IPS DF 6.9 (cell line): ENCODE data around the gene HOXC5.
"Not testable (repeated sequence)": the region's sequence is repeated elsewhere in the genome, so short reads cannot be mapped to it uniquely, and the experiment has no call there.

Source experiments
- DNase-seq: peaks from one replicate; pipeline ENCODE4 v3.0.0-alpha.2; 2013; ENCODE audit warnings: low read depth, low spot score
- H3K27ac ChIP-seq: one replicate; pipeline ENCODE4 v1.5.1; 2013; ENCODE audit warnings: low read length, control low read depth
- H3K27me3 ChIP-seq: 2 replicates; pipeline ENCODE4 v1.6.1; 2013; ENCODE audit warnings: mild to moderate bottlenecking, low read length; ENCODE audit not compliant: control insufficient read depth, insufficient read depth
- H3K36me3 ChIP-seq: 2 replicates; pipeline ENCODE4 v1.6.1; 2013; ENCODE audit warnings: low read length; ENCODE audit not compliant: control insufficient read depth, insufficient read depth
- H3K4me1 ChIP-seq: 2 replicates; pipeline ENCODE4 v1.6.1; 2013; ENCODE audit warnings: low read length; ENCODE audit not compliant: control insufficient read depth, insufficient read depth
- H3K4me3 ChIP-seq: 2 replicates; pipeline ENCODE4 v1.5.1; 2013; ENCODE audit warnings: mild to moderate bottlenecking, low read length
- H3K9me3 ChIP-seq: 2 replicates; pipeline ENCODE4 v1.6.1; 2013; ENCODE audit warnings: low read length, inconsistent platforms; ENCODE audit not compliant: control insufficient read depth, insufficient read depth
- WGBS: extraction: QIAGEN DNeasy Blood & Tissue Kit; methylation state at CpG from one replicate; pipeline ENCODE4 v1.1.7; 2013; ENCODE audit warnings: mixed read lengths, missing lambda C conversion rate; ENCODE audit not compliant: insufficient read length, insufficient coverage; 5-methylcytosine and 5-hydroxymethylcytosine counted together

The HOXC5 gene

GRCh38 chr12:54037360-54038283 is 4.8 kb downstream of the HOXC5 start:
- H3K4me1 ChIP-seq = no peaks in the 10 kb centered on the region

GRCh38 chr12:54038284-54038870 is 5.5 kb downstream of the HOXC5 start:
- H3K36me3 ChIP-seq = no peaks in the 10 kb centered on the region
- WGBS = no CpG with 5 or more reads among the region's 5 CpGs
- no peak overlapping the region for H3K4me3 ChIP-seq
- no peak overlapping the region for H3K27ac ChIP-seq
- peaks cover 98% of the 10 kb centered on the region for H3K27me3 ChIP-seq
- H3K9me3 ChIP-seq = no peaks in the 10 kb centered on the region
- no peak for DNase-seq
- H3K4me1 ChIP-seq = no peaks in the 10 kb centered on the region

More at GRCh38 chr12:54037360-54038283, 4.8 kb downstream of the HOXC5 start:
- no peaks in the 10 kb centered on the region for H3K36me3 ChIP-seq
- no peak for DNase-seq
- no peak overlapping the region for H3K27ac ChIP-seq
- no peaks in the 10 kb centered on the region for H3K9me3 ChIP-seq
- no peak overlapping the region for H3K4me3 ChIP-seq
- H3K27me3 ChIP-seq = peaks cover 98% of the 10 kb centered on the region
- WGBS = no CpG with 5 or more reads among the region's 14 CpGs

GRCh38 chr12:54038871-54039414 is 6.1 kb downstream of the HOXC5 start:
- Histone ChIP-seq H3K4me1 (no peaks in the 10 kb centered on the region), H3K27ac (no peak overlapping the region), H3K4me3 (no peak overlapping the region), H3K27me3 (peaks cover 98% of the 10 kb centered on the region), H3K9me3 (no peaks in the 10 kb centered on the region), H3K36me3 (no peaks in the 10 kb centered on the region)
- no CpG with 5 or more reads among the region's 9 CpGs for WGBS
- no peak for DNase-seq

- Histone ChIP-seq H3K4me3 (no peak overlapping the region), H3K27me3 (peaks cover 98% of the 10 kb centered on the region), H3K27ac (no peak overlapping the region), H3K36me3 (no peaks in the 10 kb centered on the region), H3K9me3 (no peaks in the 10 kb centered on the region), H3K4me1 (no peaks in the 10 kb centered on the region)
- no peak for DNase-seq
- WGBS = no CpG with 5 or more reads among the region's 16 CpGs
Observed at GRCh38 chr12:54039417-54040147, 6.7 kb downstream of the HOXC5 start.

GRCh38 chr12:54040148-54040494 is 7.3 kb downstream of the HOXC5 start:
- no CpG with 5 or more reads among the region's 4 CpGs for WGBS
- no peaks in the 10 kb centered on the region for H3K9me3 ChIP-seq
- H3K4me3 ChIP-seq = no peak overlapping the region
- H3K27ac ChIP-seq = no peak overlapping the region
- no peaks in the 10 kb centered on the region for H3K36me3 ChIP-seq
- peaks cover 98% of the 10 kb centered on the region for H3K27me3 ChIP-seq
- no peaks in the 10 kb centered on the region for H3K4me1 ChIP-seq
- DNase-seq = no peak

GRCh38 chr12:54040648-54041047 is 7.8 kb downstream of the HOXC5 start:
- Histone ChIP-seq H3K36me3 (no peaks in the 10 kb centered on the region), H3K27me3 (peaks cover 97% of the 10 kb centered on the region), H3K27ac (no peak overlapping the region), H3K4me3 (no peak overlapping the region), H3K9me3 (no peaks in the 10 kb centered on the region), H3K4me1 (no peaks in the 10 kb centered on the region)
- no peak for DNase-seq
- WGBS = no CpG with 5 or more reads among the region's 3 CpGs

GRCh38 chr12:54041097-54041690 is 8.3 kb downstream of the HOXC5 start:
- H3K4me1 ChIP-seq = no peaks in the 10 kb centered on the region
- H3K9me3 ChIP-seq = no peaks in the 10 kb centered on the region
- no CpG with 5 or more reads among the region's 2 CpGs for WGBS
- H3K27ac ChIP-seq = no peak overlapping the region
- peaks cover 97% of the 10 kb centered on the region for H3K27me3 ChIP-seq
- DNase-seq = no peak
- H3K4me3 ChIP-seq = no peak overlapping the region
- no peaks in the 10 kb centered on the region for H3K36me3 ChIP-seq

- H3K9me3 ChIP-seq, H3K4me3 ChIP-seq, DNase-seq, H3K27ac ChIP-seq, H3K36me3 ChIP-seq, H3K4me1 ChIP-seq: not testable (repeated sequence)
- no CpG with 5 or more reads among the region's 6 CpGs for WGBS
- peaks cover 97% of the 10 kb centered on the region for H3K27me3 ChIP-seq
Observed at GRCh38 chr12:54042033-54042432, 9.2 kb downstream of the HOXC5 start.

GRCh38 chr12:54042970-54043853 is 10.4 kb downstream of the HOXC5 start:
- no CpG with 5 or more reads among the region's 6 CpGs for WGBS
- no peak for DNase-seq
- no peaks in the 10 kb centered on the region for H3K36me3 ChIP-seq
- H3K27me3 ChIP-seq = peaks cover 97% of the 10 kb centered on the region
- peaks cover 2% of the 10 kb centered on the region; the same call in 1 of the 2 replicates for H3K4me1 ChIP-seq
- H3K9me3 ChIP-seq = no peaks in the 10 kb centered on the region
- H3K4me3 ChIP-seq = no peak overlapping the region
- no peak overlapping the region for H3K27ac ChIP-seq
